ENCODE results near the gene RPL7L1. TPM values are rescaled to one million over a fixed set of nuclear protein-coding genes. Genes with fewer than 3 reads are reported as not detected.

RPL7L1 gene
- total and polyA plus RNA-seq, 2 of the 13 experiments (the other 11 are each of a cell fraction or from before 2014, with no cell fraction given): 51.6 to 179 TPM

DNA sequence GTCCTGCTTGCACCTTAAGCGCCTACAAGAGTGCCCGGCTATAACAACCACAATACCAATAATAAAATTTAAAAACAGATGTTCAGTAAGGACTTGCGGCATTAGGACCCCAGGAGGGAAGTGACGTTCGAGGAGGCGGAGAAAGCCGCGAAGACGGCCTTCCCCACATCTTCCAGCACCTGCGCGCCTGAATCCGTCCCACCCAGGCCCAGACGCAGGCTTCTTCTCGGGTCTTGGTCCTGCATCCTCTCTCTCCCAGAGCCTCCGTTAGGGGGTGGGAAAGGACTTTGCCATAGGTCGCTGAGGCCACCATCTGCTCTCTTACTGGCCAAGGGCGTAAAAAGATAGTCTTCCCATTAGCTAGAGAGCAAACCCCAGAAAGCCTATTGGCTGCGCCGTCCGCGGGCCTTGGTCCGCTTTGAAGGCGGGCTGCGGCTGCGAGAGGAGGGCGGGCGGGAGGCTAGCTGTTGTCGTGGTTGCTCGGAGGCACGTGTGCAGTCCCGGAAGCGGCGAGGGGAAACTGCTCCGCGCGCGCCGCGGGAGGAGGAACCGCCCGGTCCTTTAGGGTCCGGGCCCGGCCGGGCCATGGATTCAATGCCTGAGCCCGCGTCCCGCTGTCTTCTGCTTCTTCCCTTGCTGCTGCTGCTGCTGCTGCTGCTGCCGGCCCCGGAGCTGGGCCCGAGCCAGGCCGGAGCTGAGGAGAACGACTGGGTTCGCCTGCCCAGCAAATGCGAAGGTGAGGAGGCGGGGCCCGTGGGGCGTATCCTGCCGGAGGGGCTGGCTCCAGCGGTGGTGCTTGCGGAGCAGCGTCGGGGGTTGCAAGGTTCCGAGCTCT lies 49.8 kb downstream of the RPL7L1 start, which contains the start of gene CNPY3 (continued):
- TF ChIP-seq, protein P1, sequence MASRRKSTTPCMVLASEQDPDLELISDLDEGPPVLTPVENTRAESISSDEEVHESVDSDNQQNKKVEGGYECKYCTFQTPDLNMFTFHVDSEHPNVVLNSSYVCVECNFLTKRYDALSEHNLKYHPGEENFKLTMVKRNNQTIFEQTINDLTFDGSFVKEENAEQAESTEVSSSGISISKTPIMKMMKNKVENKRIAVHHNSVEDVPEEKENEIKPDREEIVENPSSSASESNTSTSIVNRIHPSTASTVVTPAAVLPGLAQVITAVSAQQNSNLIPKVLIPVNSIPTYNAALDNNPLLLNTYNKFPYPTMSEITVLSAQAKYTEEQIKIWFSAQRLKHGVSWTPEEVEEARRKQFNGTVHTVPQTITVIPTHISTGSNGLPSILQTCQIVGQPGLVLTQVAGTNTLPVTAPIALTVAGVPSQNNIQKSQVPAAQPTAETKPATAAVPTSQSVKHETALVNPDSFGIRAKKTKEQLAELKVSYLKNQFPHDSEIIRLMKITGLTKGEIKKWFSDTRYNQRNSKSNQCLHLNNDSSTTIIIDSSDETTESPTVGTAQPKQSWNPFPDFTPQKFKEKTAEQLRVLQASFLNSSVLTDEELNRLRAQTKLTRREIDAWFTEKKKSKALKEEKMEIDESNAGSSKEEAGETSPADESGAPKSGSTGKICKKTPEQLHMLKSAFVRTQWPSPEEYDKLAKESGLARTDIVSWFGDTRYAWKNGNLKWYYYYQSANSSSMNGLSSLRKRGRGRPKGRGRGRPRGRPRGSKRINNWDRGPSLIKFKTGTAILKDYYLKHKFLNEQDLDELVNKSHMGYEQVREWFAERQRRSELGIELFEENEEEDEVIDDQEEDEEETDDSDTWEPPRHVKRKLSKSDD (CRISPR knock-in tag; IDR thresholded peaks at IDR 0.05; ENCODE audit: low read depth): peak; percentile 66
- TF ChIP-seq, protein P2, sequence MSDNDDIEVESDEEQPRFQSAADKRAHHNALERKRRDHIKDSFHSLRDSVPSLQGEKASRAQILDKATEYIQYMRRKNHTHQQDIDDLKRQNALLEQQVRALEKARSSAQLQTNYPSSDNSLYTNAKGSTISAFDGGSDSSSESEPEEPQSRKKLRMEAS (IDR thresholded peaks at IDR 0.05): peak; percentile 100
- TF ChIP-seq KDM4B (CRISPR knock-in tag; IDR thresholded peaks at IDR 0.05): 0 out of 2 replicates have a peak, but pooled peaks have one; percentile 77
- peak; percentile 99; the same call in 1 of the 2 replicates for TF ChIP-seq ZNF569 (CRISPR knock-in tag; IDR thresholded peaks at IDR 0.05; ENCODE audit: borderline replicate concordance)
- TF ChIP-seq, protein P3, sequence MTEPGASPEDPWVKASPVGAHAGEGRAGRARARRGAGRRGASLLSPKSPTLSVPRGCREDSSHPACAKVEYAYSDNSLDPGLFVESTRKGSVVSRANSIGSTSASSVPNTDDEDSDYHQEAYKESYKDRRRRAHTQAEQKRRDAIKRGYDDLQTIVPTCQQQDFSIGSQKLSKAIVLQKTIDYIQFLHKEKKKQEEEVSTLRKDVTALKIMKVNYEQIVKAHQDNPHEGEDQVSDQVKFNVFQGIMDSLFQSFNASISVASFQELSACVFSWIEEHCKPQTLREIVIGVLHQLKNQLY (CRISPR knock-in tag; IDR thresholded peaks at IDR 0.05): peak; percentile 75; the same call in 1 of the 2 replicates
- peak; percentile 95 for TF ChIP-seq HIVEP1 (CRISPR knock-in tag; IDR thresholded peaks at IDR 0.05)
- TF ChIP-seq U2AF1 (optimal IDR thresholded peaks at IDR 0.05; ENCODE audit: low read depth, low read length): no peak
- peak; percentile 99 for TF ChIP-seq ZNF761 (CRISPR knock-in tag; conservative IDR thresholded peaks at IDR 0.05)
- TF ChIP-seq NCOA5 (CRISPR knock-in tag; IDR thresholded peaks at IDR 0.05): no peak
- TF ChIP-seq MYC (CRISPR knock-in tag; IDR thresholded peaks at IDR 0.05; ENCODE audit: borderline replicate concordance): peak; percentile 99
- TF ChIP-seq ZNF251 (CRISPR knock-in tag; IDR thresholded peaks at IDR 0.05): peak; percentile 91
- TF ChIP-seq RBM39 (IDR thresholded peaks at IDR 0.05; ENCODE audit: low read depth, low read length, poor library complexity, severe bottlenecking): peak; percentile 70
- peak; percentile 85; the same call in 1 of the 2 replicates for TF ChIP-seq NPAS2 (CRISPR knock-in tag; IDR thresholded peaks at IDR 0.05; ENCODE audit: borderline replicate concordance)
- no peak for TF ChIP-seq MED13 (CRISPR knock-in tag; IDR thresholded peaks at IDR 0.05)
- no peak for TF ChIP-seq ZSCAN30 (CRISPR knock-in tag; IDR thresholded peaks at IDR 0.05)
- peak; percentile 99 for TF ChIP-seq ZNF589 (CRISPR knock-in tag; conservative IDR thresholded peaks at IDR 0.05)
- TF ChIP-seq ZSCAN29 (CRISPR knock-in tag; conservative IDR thresholded peaks at IDR 0.05): peak; percentile 98
- TF ChIP-seq YY1 (IDR thresholded peaks at IDR 0.05; ENCODE audit: insufficient read depth, insufficient replicate concordance, low read depth, low read length): peak; percentile 66
- TF ChIP-seq, protein P4, sequence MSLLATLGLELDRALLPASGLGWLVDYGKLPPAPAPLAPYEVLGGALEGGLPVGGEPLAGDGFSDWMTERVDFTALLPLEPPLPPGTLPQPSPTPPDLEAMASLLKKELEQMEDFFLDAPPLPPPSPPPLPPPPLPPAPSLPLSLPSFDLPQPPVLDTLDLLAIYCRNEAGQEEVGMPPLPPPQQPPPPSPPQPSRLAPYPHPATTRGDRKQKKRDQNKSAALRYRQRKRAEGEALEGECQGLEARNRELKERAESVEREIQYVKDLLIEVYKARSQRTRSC (CRISPR knock-in tag; IDR thresholded peaks at IDR 0.05; ENCODE audit: low read depth): peak; percentile 93; the same call in 1 of the 2 replicates
- peak; percentile 91 for TF ChIP-seq CBFB (CRISPR knock-in tag; IDR thresholded peaks at IDR 0.05)
- TF ChIP-seq SIX4 (CRISPR knock-in tag; IDR thresholded peaks at IDR 0.05): peak; percentile 66; the same call in 1 of the 2 replicates
- no peak; the same call in 1 of the 2 replicates for TF ChIP-seq DNMT3B (CRISPR knock-in tag; conservative IDR thresholded peaks at IDR 0.05)
- TF ChIP-seq, protein P5, sequence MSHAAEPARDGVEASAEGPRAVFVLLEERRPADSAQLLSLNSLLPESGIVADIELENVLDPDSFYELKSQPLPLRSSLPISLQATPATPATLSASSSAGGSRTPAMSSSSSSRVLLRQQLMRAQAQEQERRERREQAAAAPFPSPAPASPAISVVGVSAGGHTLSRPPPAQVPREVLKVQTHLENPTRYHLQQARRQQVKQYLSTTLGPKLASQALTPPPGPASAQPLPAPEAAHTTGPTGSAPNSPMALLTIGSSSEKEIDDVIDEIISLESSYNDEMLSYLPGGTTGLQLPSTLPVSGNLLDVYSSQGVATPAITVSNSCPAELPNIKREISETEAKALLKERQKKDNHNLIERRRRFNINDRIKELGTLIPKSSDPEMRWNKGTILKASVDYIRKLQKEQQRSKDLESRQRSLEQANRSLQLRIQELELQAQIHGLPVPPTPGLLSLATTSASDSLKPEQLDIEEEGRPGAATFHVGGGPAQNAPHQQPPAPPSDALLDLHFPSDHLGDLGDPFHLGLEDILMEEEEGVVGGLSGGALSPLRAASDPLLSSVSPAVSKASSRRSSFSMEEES (CRISPR knock-in tag; IDR thresholded peaks at IDR 0.05): peak; percentile 91
